ENCODE data around the gene MFSD1.

The MFSD1 gene

GRCh38 chr3:158808697-158809096 is 6.8 kb downstream of the MFSD1 start:
- peak overlapping the region; percentile 28 for H3K27ac ChIP-seq
- DNase-seq (ENCODE audit: low read depth, low spot score) = peak; percentile 66

GRCh38 chr3:158809642-158810041 is 7.8 kb downstream of the MFSD1 start:
- no peak for DNase-seq (ENCODE audit: low read depth, low spot score)
- H3K27ac ChIP-seq = no peak overlapping the region

GRCh38 chr3:158810823-158811724 is 9.2 kb downstream of the MFSD1 start:
- H3K27ac ChIP-seq = peak overlapping the region; percentile 46
- no peak for DNase-seq (ENCODE audit: low read depth, low spot score)

- no peak overlapping the region for H3K27ac ChIP-seq
- no peak for DNase-seq (ENCODE audit: low read depth, low spot score)
These were observed 17.4 kb downstream of the MFSD1 start for GRCh38 chr3:158819282-158819681.

- no peak for DNase-seq (ENCODE audit: low read depth, low spot score)
- H3K27ac ChIP-seq = no peak overlapping the region
These were observed 18.7 kb downstream of the MFSD1 start for GRCh38 chr3:158820521-158820920.

GRCh38 chr3:158821847-158822246 is 20.0 kb downstream of the MFSD1 start:
- DNase-seq (ENCODE audit: low read depth, low spot score) = no peak
- no peak overlapping the region for H3K27ac ChIP-seq

- no peak overlapping the region for H3K27ac ChIP-seq
- no peak for DNase-seq (ENCODE audit: low read depth, low spot score)
These were observed 21.6 kb downstream of the MFSD1 start for GRCh38 chr3:158823426-158823825.

GRCh38 chr3:158827773-158828172 is 25.9 kb downstream of the MFSD1 start:
- H3K27ac ChIP-seq = no peak overlapping the region
- DNase-seq (ENCODE audit: low read depth, low spot score) = no peak

GRCh38 chr3:158830391-158830790 is 28.5 kb downstream of the MFSD1 start:
- peak overlapping the region; percentile 57 for H3K27ac ChIP-seq
- DNase-seq (ENCODE audit: low read depth, low spot score) = peak; percentile 69

GRCh38 chr3:158831861-158832260 is 30.0 kb downstream of the MFSD1 start:
- no peak overlapping the region for H3K27ac ChIP-seq
- no peak for DNase-seq (ENCODE audit: low read depth, low spot score)

GRCh38 chr3:158835631-158836030 is 33.8 kb downstream of the MFSD1 start:
- no peak overlapping the region for H3K27ac ChIP-seq
- DNase-seq (ENCODE audit: low read depth, low spot score) = no peak

GRCh38 chr3:158836312-158836711 is 34.5 kb downstream of the MFSD1 start:
- H3K27ac ChIP-seq = no peak overlapping the region
- DNase-seq (ENCODE audit: low read depth, low spot score) = no peak

- no peak overlapping the region for H3K27ac ChIP-seq
- no peak for DNase-seq (ENCODE audit: low read depth, low spot score)
These were observed 35.4 kb downstream of the MFSD1 start for GRCh38 chr3:158837240-158837639.

- no peak for DNase-seq (ENCODE audit: low read depth, low spot score)
- no peak overlapping the region for H3K27ac ChIP-seq
These were observed 38.1 kb downstream of the MFSD1 start for GRCh38 chr3:158839966-158840365.

GRCh38 chr3:158841387-158841786 is 39.5 kb downstream of the MFSD1 start:
- DNase-seq (ENCODE audit: low read depth, low spot score) = no peak
- no peak overlapping the region for H3K27ac ChIP-seq

GRCh38 chr3:158842976-158843375 is 41.1 kb downstream of the MFSD1 start:
- H3K27ac ChIP-seq = no peak overlapping the region
- no peak for DNase-seq (ENCODE audit: low read depth, low spot score)

GRCh38 chr3:158845765-158846350 is 44.0 kb downstream of the MFSD1 start:
- H3K27ac ChIP-seq = no peak overlapping the region
- no peak for DNase-seq (ENCODE audit: low read depth, low spot score)

- no peak for DNase-seq (ENCODE audit: low read depth, low spot score)
- no peak overlapping the region for H3K27ac ChIP-seq
These were observed 45.1 kb downstream of the MFSD1 start for GRCh38 chr3:158846803-158847451.

GRCh38 chr3:158847452-158847821 is 45.6 kb downstream of the MFSD1 start:
- H3K27ac ChIP-seq = no peak overlapping the region
- DNase-seq (ENCODE audit: low read depth, low spot score) = no peak

GRCh38 chr3:158847885-158848284 is 46.0 kb downstream of the MFSD1 start:
- H3K27ac ChIP-seq = no peak overlapping the region
- DNase-seq (ENCODE audit: low read depth, low spot score) = no peak

- no peak overlapping the region for H3K27ac ChIP-seq
- DNase-seq (ENCODE audit: low read depth, low spot score) = no peak
These were observed 47.9 kb downstream of the MFSD1 start for GRCh38 chr3:158849757-158850156.

All from epithelial cell of prostate (primary cell).